CD4-positive, alpha-beta T cell treated with Interleukin-1 beta for 1 hour (primary cell): Measurements from ENCODE around the gene NKAP.
"Not testable (repeated sequence)": the region's sequence is repeated elsewhere in the genome, so short reads cannot be mapped to it uniquely, and the experiment has no call there.

ENCODE experiments used
- DNase-seq, 2 donors: peaks; one replicate each; pipeline ENCODE4 v3.0.0-alpha.2; 2020 to 2022

NKAP gene

DNA sequence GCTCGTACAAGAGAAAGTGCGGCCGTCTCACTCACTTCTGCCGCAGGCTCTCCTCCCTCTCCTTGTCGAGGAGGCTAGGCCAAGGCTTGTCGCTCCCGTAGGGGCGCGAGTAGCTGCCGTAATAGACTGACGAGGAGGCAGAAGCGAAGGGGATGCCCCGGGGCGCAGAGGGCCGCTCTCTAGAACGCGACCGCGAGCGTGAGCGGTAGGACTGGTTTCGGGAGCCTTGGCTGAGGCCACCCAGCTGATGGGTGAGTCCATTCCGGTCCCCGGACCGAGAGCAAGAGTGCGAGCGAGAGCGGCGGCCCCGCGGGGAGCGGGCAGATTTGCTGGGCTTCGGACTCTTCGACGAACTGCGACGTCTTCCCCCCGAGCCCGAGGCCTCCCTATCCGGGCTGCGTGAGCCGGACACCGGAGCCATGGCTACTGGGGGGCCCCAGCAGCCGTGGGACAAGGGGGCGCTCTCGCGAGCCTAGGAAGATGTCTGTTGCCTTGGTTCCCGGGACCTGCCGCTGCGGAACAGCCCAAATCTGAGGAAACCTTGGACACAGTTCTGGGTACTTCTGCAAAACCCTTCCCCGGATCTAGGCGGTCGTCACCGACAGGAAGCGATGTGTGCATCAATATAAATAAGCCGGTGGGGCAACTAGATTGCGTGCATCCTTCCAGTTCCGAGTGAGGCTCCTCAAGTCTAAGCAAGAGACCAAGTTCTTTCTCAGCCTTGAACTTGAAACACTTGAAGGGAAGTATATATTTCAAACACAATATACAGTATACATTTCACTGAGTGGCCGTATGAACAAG lies at the start of gene NKAP:
TSS of gene NKAP (minus strand) at position 567 of the 804 bp plus-strand sequence. CDS start at position 421, 146 bp downstream.
- peak; percentile 82 to 87 for DNase-seq

DNA sequence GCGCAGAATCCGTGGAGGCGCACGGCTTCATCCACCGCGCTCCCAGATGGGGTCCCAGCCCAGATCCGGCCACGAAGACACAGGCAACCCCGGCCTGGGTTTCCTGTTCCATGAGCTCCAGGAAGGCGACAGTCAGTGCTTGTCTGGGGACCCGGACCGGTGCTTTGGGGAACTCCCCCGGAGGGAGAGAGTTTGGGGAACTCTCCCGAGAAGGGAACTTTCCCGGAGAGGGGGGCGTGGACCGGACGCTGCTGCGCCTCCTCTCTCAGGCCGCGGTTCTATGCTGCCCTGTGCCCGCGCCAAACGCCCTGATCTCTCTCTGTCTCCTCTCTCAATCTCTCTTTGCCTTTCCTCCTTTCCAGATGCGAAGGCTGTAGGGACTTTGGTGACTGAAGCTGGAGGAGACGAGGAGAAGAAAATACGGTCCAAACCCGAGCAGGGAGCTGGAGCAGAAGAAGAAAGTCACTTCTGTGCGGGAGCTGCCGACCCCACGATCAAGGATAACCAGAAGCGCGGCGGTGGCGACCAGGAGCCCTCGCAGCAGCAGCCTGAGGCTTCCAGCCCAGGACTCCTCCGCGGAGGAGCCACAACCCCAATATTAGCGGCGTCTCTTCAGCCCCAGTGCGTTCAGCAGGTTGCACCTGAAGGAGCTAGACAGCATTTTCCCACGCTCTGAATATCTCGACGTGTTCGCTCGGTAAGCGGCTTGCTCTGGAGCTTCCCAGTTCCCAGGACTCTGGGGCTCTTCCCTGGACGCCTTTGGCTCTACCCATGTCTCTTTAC lies 47.6 kb upstream of the NKAP start:
- DNase-seq, result peak in 1 of 2 donors; percentile 6

GRCh38 chrX:119990556-119991004 lies 47.0 kb upstream of the NKAP start:
- DNase-seq, result peak in 1 of 2 donors; percentile 1

GRCh38 chrX:119989905-119990555 lies 46.5 kb upstream of the NKAP start:
- no peak for DNase-seq

DNA sequence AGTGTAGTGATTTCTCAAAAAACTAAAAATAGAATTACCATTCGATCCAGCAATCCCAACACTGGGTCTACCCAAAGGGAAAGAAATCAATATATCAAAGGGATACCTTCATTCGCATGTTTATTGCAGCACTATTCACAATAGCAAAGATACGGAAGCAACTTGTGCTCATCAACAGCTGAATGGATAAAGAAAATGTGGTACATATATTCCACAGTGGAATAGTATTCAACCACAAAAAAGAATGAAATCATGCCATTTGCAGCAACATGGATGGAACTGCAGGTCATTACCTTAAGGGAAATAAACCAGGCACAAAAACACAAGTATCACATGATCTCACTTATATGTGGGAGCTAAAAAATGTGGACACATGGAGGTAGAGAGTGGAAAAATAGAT lies 42.7 kb upstream of the NKAP start:
- no peak for DNase-seq

DNA sequence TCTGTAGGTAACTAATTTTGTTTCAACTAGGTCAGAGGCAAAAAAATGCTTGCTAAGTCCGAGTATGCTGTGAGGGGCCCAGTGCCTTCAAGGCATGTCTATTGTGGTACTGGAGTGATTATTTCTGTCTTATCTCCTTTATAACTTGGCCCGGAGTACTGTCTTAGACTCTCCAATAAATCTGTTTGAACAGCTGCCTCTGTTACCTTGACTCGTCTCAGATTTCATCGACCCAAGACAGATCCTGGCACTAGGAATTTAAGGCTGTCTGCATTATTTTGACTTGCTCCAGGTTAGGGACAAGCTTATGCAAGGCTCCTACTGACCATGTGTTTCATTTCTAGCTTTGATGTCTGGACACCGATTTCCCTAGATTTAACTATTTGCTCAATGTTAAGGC lies 41.1 kb upstream of the NKAP start:
- DNase-seq, result no peak

DNA sequence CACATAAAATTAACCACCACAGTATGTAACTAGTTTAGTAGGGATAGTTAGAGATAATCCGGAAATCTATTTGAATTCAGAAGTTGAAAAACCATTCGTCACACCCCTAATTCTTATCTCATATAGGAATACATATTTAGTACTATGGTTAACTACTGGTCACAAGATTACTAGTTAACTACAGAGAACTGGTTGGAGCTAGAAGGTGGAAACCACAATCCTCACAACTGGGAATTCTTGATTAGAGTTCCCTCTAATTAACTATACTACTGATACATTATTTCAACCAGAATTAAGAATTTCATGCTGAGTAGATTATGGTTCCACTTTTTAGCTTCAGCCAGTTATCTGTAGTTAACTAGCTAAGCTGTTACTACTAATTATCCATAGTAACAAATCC lies 39.9 kb upstream of the NKAP start:
- DNase-seq, result no peak

- no peak for DNase-seq
Observed at GRCh38 chrX:119982145-119982544, 38.6 kb upstream of the NKAP start.

- DNase-seq, result peak in 1 of 2 donors; percentile 11
Observed at GRCh38 chrX:119981286-119982070, 37.9 kb upstream of the NKAP start.

- DNase-seq, result not testable (repeated sequence)
Observed at GRCh38 chrX:119977172-119977571, 33.6 kb upstream of the NKAP start.

GRCh38 chrX:119971184-119971583 lies 27.6 kb upstream of the NKAP start:
- no peak for DNase-seq

GRCh38 chrX:119970574-119970973 lies 27.0 kb upstream of the NKAP start:
- no peak for DNase-seq

DNA sequence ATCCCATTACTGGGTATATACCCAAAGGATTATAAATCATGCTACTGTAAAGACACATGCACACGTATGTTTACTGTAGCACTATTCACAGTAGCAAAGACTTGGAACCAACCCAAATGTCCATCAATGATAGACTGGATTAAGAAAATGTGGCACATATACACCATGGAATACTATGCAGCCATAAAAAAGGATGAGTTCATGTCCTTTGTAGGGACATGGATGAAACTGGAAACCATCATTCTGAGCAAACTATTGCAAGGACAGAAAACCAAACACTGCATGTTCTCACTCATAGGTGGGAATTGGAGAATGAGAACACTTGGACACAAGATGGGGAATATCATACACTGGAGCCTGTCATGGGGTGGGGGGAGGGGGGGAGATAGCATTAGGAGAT lies 23.3 kb upstream of the NKAP start:
- not testable (repeated sequence) for DNase-seq

DNA sequence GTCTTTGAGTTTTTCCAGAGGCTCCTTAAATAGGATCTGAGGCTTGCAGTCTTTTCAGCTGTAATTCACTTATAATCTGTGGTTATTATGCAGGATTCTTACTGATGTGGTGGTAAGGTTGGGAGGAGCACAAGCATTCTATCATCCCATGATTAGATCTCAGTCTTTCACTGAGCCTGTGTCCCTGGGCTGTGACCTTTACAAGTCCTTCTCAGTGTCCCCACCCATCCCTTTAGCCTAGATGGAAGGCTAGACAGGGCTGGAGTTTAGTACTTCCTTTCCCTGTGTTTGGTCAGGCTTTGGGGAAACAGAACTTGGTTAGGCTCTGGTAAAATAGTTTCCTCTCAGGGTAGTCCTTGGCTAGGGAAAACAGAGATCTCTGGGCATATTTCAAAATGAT lies 17.1 kb upstream of the NKAP start:
- DNase-seq, result no peak

GRCh38 chrX:119955807-119956570 lies 12.4 kb upstream of the NKAP start:
- peak; percentile 33 to 56 for DNase-seq

GRCh38 chrX:119954374-119954773 lies 10.8 kb upstream of the NKAP start:
- no peak for DNase-seq

- no peak for DNase-seq
Observed at GRCh38 chrX:119948381-119948780, 4.8 kb upstream of the NKAP start.

DNA sequence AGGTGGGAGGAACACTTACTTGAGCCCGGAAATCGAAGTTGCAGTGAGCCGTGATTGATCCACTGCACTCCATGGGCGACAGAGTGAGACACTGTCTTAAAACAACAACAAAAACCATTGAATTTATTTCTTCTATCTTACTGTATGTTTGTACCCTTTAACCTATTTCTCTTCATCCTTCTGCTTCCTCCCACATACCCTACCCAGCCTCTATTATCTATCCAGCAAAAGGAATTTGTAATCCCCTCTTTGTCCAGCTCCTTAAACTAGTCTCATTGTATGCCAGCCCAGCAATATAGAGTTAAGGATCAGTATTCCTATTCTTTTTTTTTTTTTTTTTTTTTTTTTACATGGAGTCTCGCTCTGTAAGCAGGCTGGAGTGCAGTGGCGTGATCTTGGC lies 1.9 kb upstream of the NKAP start:
- no peak for DNase-seq

DNA sequence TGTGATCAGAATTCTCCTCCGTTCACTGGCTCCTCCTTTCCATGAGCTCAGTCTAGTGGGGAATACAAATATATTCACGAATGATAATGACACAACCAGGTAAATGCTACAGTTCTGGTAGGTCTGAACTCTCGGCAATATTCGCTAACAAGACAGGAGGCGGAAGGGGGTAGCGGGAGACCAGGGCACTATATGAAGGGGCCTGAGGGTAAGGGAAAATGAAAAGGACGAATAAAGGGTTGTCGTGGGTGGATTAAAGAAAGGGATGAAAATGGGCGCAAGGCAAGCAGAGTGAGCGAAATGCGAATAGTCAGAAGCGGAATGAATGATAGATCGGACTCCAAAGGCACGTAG lies 743 bp downstream of the NKAP start:
- no peak for DNase-seq

- DNase-seq, result no peak
Observed at GRCh38 chrX:119942173-119942819, 1.3 kb downstream of the NKAP start.

- DNase-seq, result no peak
Observed at GRCh38 chrX:119941336-119941735, 2.2 kb downstream of the NKAP start.
